ENCODE data around the gene PRR14. TPM values are rescaled to one million over a fixed set of nuclear protein-coding genes. Genes with fewer than 3 reads are reported as not detected.
A peak's percentile ranks its signal among the peaks of the same experiment; 100 is the strongest.

The PRR14 gene
- total RNA-seq, 2 experiments from 2014 or later: 87.6 to 91.4 TPM

DNA sequence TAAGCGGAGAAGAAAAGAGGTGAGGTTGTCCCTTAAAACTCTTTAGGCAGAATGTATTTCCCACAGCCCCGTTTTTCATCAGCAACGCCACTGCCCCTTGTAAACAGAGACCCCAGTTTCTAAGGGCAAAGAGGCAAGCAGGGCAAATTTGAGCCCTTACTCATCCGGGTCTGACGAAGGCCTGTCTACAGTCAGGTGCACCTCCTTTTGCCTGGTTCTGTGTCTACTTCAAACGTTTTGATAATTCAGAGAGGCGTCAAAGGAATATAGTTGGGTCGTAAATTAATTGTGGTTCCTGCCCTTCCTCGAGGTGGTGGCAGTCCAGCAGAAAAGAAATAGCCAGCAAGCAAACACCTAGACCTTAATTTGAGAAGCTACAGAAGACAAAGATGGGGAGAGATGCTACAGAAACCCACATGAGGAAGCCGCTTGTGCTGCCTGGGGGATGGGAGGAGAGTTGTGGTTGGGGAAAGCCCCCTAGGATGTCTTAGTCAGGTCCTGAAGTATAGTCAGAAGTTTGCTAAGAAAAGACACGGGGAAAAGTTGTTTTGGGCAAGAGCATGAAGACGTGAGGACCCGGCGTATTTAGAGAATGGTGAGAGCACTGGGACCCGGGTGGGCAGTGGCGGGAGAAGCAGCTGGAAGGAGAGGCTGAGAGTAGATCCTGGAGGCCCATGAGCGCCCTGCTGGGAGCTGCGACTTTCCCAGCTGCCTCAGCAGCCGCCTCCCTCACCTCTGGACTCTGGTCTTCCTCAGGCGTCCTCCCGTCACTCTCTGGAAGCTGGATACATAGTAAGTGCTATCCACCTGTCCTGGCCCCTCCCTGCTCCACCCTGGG, 9.9 kb downstream of the PRR14 start:
- ATAC-seq: no peak

DNA sequence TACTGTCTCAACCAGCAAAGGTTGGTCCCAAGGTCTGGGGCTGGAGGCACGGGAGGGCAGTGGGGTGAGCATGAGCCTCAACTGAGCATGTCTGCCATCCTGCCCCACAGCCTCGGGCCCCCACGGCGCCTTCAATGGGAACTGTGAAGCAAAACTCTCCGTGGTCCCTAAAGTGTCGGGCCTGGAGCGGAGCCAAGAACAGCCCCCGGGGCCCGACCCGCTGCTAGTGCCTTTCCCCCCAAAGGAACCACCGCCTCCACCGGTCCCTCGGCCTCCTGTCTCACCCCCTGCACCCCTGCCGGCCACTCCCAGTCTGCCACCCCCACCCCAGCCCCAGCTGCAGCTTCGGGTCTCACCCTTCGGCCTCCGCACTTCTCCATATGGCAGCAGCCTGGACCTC, 11.7 kb downstream of the PRR14 start:
- CTCF ChIA-PET: interaction anchor here (1.1 to 4.8 kb wide), 3 partner anchors 11 to 232 kb away, joined by 3 to 129 read pairs (median 7); partner anchors contain the start of gene DCTPP1
- H3K4me1 Mint-ChIP-seq (ENCODE audit: low read depth): peaks cover 40% of the 10 kb centered on the region
- H3K9me3 Mint-ChIP-seq (ENCODE audit: insufficient read depth): no peaks in the 10 kb centered on the region
- DNase-seq (no peak), ATAC-seq (no peak)
- no peak overlapping the region for H3K27ac Mint-ChIP-seq
- peaks cover 68% of the 10 kb centered on the region for H3K36me3 Mint-ChIP-seq (ENCODE audit: low read depth)
- peak overlapping the region; percentile 88 for H3K4me3 Mint-ChIP-seq
- POLR2A ChIA-PET: interaction anchor here (4.7 kb wide), 1 partner anchor 32 kb away, joined by 72 read pairs; no protein-coding TSS in a partner anchor
- no peaks in the 10 kb centered on the region for H3K27me3 Mint-ChIP-seq (ENCODE audit: low read depth)

More for the DNA sequence above, 9.9 kb downstream of the PRR14 start:
- POLR2A ChIA-PET: interaction anchor here (1.0 to 4.7 kb wide), 10 partner anchors 10 to 413 kb away, joined by 3 to 72 read pairs (median 5); partner anchors contain the start of genes PRR14, SRCAP, ZNF668 and ZNF689
- Mint-ChIP-seq H3K9me3 (ENCODE audit: insufficient read depth) (no peaks in the 10 kb centered on the region), H3K36me3 (ENCODE audit: low read depth) (peaks cover 67% of the 10 kb centered on the region), H3K27ac (peak overlapping the region; percentile 86), H3K4me1 (ENCODE audit: low read depth) (peaks cover 57% of the 10 kb centered on the region), H3K4me3 (peak overlapping the region; percentile 88), H3K27me3 (ENCODE audit: low read depth) (no peaks in the 10 kb centered on the region)
- peak; percentile 88 for DNase-seq
- CTCF ChIA-PET: interaction anchor here (0.5 to 4.8 kb wide), 10 partner anchors 11 to 703 kb away, joined by 3 to 129 read pairs (median 4); partner anchors contain the start of genes DCTPP1, PRR14 and ZNF689

DNA sequence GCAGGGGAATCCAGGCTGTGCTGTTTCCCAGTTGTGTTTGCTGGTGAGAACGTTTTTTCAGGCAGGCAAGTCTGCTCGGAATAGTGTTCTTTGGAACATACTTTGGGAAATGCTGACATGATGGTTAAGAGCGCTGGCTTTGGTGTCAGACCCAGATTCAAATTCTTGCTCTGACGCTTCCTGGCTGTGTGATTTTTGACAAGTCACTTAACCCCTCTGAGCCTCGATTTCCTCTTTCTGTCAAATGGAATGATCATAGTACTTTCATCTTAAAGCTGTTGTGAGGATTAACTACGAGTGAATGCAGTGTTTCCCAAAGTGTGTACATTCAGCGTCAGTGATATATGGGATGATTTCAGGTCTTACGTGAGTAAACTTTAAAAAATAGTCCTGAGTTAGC, 12.3 kb downstream of the PRR14 start:
- POLR2A ChIA-PET: interaction anchor here (1.2 kb wide), 1 partner anchor 13 kb away, joined by 3 read pairs; no protein-coding TSS in a partner anchor
- H3K27ac Mint-ChIP-seq: peak overlapping the region; percentile 18
- peaks cover 37% of the 10 kb centered on the region for H3K4me1 Mint-ChIP-seq (ENCODE audit: low read depth)
- H3K9me3 Mint-ChIP-seq (ENCODE audit: insufficient read depth): no peaks in the 10 kb centered on the region
- CTCF ChIA-PET: interaction anchor here (1.0 to 1.1 kb wide), 2 partner anchors 10 to 31 kb away, joined by 3 to 6 read pairs; no protein-coding TSS in a partner anchor
- peak overlapping the region; percentile 10 for H3K4me3 Mint-ChIP-seq
- peaks cover 71% of the 10 kb centered on the region for H3K36me3 Mint-ChIP-seq (ENCODE audit: low read depth)
- H3K27me3 Mint-ChIP-seq (ENCODE audit: low read depth): no peaks in the 10 kb centered on the region
- DNase-seq (no peak), ATAC-seq (no peak)

DNA sequence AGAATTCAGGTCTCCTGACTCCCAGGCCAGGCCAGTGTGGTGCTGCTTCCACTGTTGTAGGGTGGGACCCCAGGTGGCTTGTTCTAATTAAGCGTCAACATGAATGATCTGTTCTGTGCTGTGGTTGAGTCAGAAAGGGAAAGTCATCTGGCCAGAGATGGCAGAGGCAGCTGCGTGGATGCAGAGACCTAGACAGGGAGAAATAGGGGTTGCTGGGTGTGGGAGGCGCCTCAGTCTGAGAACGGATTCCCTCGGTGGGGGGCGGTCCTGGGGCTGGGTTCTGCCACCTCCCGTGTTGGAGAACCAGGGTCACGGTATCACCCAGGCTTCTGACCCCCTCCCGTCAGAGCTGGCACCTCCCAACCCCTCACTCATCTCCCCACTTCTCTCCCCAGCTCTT, 13.1 kb downstream of the PRR14 start:
- Mint-ChIP-seq H3K9me3 (ENCODE audit: insufficient read depth) (no peaks in the 10 kb centered on the region), H3K27me3 (ENCODE audit: low read depth) (no peaks in the 10 kb centered on the region), H3K4me3 (no peak overlapping the region), H3K4me1 (ENCODE audit: low read depth) (peaks cover 37% of the 10 kb centered on the region), H3K27ac (peak overlapping the region; percentile 18), H3K36me3 (ENCODE audit: low read depth) (peaks cover 72% of the 10 kb centered on the region)
- DNase-seq (no peak), ATAC-seq (no peak)
- ChIA-PET CTCF (interaction anchor here (1.0 to 1.1 kb wide), 2 partner anchors 9 to 31 kb away, joined by 3 to 6 read pairs; no protein-coding TSS in a partner anchor), POLR2A (interaction anchor here (0.6 to 1.2 kb wide), 2 partner anchors 14 to 806 kb away, joined by 3 read pairs; no protein-coding TSS in a partner anchor)

DNA sequence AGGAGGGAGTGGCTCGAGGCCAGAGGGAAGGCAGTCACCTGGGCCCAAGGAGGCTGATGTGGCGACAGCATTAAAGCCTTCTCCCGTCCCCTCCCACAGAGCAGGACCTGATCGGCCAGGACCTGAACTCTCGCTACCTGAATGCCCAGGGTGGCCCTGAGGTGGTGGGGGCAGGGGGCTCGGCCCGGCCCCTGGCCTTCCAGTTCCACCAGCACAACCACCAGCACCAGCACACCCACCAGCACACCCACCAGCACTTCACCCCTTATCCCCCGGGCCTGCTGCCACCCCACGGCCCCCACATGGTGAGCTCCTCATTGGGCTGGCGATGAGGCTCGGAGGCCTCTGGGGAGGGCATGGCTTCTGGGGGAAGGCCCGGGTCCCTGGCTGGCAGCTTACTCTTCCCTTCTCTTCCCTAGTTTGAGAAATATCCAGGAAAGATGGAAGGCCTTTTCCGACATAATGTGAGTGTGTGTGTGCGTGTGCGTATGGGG, 13.9 kb downstream of the PRR14 start:
- POLR2A ChIA-PET: interaction anchor here (0.8 to 1.2 kb wide), 2 partner anchors 11 to 21 kb away, joined by 3 read pairs; no protein-coding TSS in a partner anchor
- peaks cover 71% of the 10 kb centered on the region for H3K36me3 Mint-ChIP-seq (ENCODE audit: low read depth)

DNA sequence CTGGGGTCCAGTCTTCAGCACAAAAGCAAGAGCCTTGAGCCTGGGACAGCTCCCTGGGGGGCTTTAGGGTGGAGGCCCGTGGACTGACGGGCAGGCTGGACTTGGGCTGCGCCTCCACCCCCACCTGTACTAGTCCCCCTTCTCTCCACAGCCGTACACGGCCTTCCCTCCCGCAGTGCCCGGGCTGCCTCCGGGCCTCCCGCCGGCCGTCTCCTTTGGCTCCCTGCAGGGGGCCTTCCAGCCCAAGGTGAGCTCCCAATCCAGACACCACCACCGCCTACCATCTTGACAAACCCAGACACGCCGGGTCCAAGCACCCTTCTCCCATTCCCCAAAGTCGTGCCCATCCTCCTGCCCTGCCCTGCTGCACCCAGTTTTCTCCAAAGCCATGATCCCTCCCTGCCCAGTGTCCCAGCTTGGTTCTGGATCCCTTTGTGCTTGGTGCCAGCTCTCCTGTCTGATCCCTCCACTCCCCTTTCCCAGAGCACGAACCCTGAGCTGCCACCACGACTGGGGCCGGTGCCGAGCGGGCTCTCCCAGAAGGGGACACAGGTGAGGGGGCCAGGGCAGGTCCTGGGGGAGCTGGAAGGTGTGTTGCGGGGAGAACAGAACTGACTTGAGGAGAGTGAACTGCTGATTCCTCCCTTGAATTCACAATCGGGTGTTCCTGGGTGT, 14.5 kb downstream of the PRR14 start:
- H3K4me1 Mint-ChIP-seq (ENCODE audit: low read depth): peaks cover 37% of the 10 kb centered on the region
- H3K27me3 Mint-ChIP-seq (ENCODE audit: low read depth): no peaks in the 10 kb centered on the region
- ATAC-seq (no peak), DNase-seq (no peak)
- peaks cover 69% of the 10 kb centered on the region for H3K36me3 Mint-ChIP-seq (ENCODE audit: low read depth)
- H3K27ac Mint-ChIP-seq: peak overlapping the region; percentile 69
- ChIA-PET CTCF (interaction anchor here (1.0 to 2.4 kb wide), 3 partner anchors 29 to 131 kb away, joined by 3 to 20 read pairs (median 5); partner anchors contain the start of gene ZNF747), POLR2A (interaction anchor here (0.8 to 1.2 kb wide), 2 partner anchors 10 to 20 kb away, joined by 3 read pairs; no protein-coding TSS in a partner anchor)
- H3K9me3 Mint-ChIP-seq (ENCODE audit: insufficient read depth): no peaks in the 10 kb centered on the region
- H3K4me3 Mint-ChIP-seq: no peak overlapping the region

More for the DNA sequence above, 13.9 kb downstream of the PRR14 start:
- ATAC-seq: no peak
- H3K4me3 Mint-ChIP-seq: no peak overlapping the region
- H3K27me3 Mint-ChIP-seq (ENCODE audit: low read depth): no peaks in the 10 kb centered on the region
- peak overlapping the region; percentile 43 for H3K27ac Mint-ChIP-seq
- DNase-seq: no peak
- peaks cover 37% of the 10 kb centered on the region for H3K4me1 Mint-ChIP-seq (ENCODE audit: low read depth)
- CTCF ChIA-PET: interaction anchor here (1.2 to 2.4 kb wide), 2 partner anchors 29 to 130 kb away, joined by 3 to 20 read pairs; partner anchors contain the start of gene ZNF747
- H3K9me3 Mint-ChIP-seq (ENCODE audit: insufficient read depth): no peaks in the 10 kb centered on the region

DNA sequence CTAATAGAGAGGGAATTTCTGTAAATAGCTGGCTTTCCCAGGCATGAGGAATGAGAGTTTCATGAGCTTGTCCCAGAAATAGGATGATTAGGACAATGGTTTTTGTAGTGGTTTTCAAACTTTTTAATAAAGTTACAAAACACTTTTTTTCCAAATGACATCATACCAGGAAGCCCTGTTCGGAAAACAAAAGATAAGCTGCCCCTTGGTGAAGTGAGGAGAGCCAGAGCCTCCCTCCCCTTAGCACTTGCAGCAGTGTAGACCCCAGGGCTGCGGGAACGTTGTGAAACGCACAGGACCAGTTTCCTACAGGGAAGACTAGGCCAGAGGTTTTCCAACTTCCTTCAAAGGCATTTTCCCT, 15.1 kb downstream of the PRR14 start:
- Mint-ChIP-seq H3K27me3 (ENCODE audit: low read depth) (no peaks in the 10 kb centered on the region), H3K4me3 (no peak overlapping the region), H3K36me3 (ENCODE audit: low read depth) (peaks cover 65% of the 10 kb centered on the region), H3K4me1 (ENCODE audit: low read depth) (peaks cover 34% of the 10 kb centered on the region), H3K9me3 (ENCODE audit: insufficient read depth) (no peaks in the 10 kb centered on the region), H3K27ac (no peak overlapping the region)
- ChIA-PET CTCF (interaction anchor here (1.0 to 2.4 kb wide), 3 partner anchors 28 to 131 kb away, joined by 3 to 20 read pairs (median 5); partner anchors contain the start of gene ZNF747), POLR2A (interaction anchor here (0.8 to 1.2 kb wide), 2 partner anchors 10 to 20 kb away, joined by 3 read pairs; no protein-coding TSS in a partner anchor)
- no peak for DNase-seq
- ATAC-seq: no peak

DNA sequence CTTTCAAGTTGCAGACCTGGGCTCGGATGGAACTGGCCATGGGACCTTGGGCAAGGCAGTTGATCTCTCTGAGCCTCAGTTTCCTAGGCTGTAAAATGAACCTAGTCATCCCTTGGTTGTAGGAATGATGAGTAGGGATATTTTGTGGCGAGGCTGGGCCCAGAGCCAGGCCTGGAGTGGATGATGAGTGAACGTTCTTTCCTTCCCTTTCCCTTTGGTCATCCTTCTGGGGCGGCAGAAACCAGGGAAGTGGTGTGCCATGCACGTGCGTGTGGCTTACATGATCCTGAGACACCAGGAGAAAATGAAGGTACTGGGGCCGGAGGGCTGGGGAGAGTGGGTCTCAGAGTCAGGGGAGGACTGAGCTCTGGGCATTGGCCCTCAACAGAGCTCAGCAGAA, 15.9 kb downstream of the PRR14 start:
- no peak for ATAC-seq
- ChIA-PET CTCF (interaction anchor here (1.0 to 2.4 kb wide), 2 partner anchors 27 to 31 kb away, joined by 5 to 20 read pairs; no protein-coding TSS in a partner anchor), POLR2A (interaction anchor here (0.6 kb wide), 1 partner anchor 15 kb away, joined by 3 read pairs; no protein-coding TSS in a partner anchor)
- no peak overlapping the region for H3K27ac Mint-ChIP-seq
- DNase-seq: no peak
- H3K4me3 Mint-ChIP-seq: no peak overlapping the region
- no peaks in the 10 kb centered on the region for H3K27me3 Mint-ChIP-seq (ENCODE audit: low read depth)
- H3K36me3 Mint-ChIP-seq (ENCODE audit: low read depth): peaks cover 61% of the 10 kb centered on the region
- H3K9me3 Mint-ChIP-seq (ENCODE audit: insufficient read depth): no peaks in the 10 kb centered on the region
- peaks cover 26% of the 10 kb centered on the region for H3K4me1 Mint-ChIP-seq (ENCODE audit: low read depth)

DNA sequence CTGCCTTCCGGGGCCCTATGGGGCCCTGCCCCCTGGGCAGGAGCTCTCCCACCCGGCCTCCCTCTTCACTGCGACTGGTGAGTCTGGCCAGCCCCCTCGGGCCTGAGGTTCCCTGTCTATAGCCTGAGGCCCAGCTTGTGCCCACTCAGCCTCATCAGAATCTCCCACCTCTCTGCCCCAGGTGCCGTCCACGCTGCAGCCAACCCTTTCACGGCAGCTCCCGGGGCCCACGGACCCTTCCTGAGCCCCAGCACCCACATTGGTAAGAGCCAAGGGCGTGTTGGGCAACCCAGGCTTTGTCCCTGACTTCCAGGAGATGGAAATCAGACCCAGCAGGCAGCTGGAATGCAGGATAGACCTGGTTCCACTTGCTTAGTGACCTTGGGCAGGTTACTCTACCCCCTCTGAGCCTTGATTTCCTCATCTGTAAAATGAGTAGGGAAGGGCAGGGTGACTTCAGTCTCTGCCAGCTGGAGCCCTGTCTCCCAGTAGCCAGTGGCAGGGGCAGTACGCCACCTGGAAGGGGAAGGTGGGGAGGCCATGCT, 16.7 kb downstream of the PRR14 start:
- ATAC-seq: no peak
- Mint-ChIP-seq H3K27ac (no peak overlapping the region), H3K9me3 (ENCODE audit: insufficient read depth) (no peaks in the 10 kb centered on the region), H3K27me3 (ENCODE audit: low read depth) (no peaks in the 10 kb centered on the region), H3K4me1 (ENCODE audit: low read depth) (peaks cover 18% of the 10 kb centered on the region), H3K36me3 (ENCODE audit: low read depth) (peaks cover 54% of the 10 kb centered on the region), H3K4me3 (no peak overlapping the region)
- no peak for DNase-seq
- ChIA-PET CTCF (no interaction called here), POLR2A (interaction anchor here (0.6 kb wide), 1 partner anchor 14 kb away, joined by 3 read pairs; no protein-coding TSS in a partner anchor)

DNA sequence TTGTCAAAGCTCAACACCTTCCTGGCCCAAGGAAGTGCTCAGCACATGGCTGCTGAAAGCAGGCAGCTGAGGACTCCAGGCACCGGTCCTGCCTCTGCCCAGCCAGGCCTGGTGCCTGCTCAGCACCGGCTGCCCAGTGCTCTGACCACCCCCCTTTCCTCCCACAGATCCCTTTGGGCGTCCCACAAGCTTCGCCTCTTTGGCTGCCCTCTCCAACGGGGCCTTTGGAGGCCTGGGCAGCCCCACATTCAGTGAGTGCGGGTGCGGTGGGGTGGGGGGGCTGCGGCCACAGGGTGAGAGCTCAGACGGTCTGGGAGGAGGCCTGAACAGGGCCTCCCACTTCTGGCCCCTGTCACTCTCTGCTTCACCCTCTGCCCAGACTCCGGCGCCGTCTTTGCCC, 17.6 kb downstream of the PRR14 start:
- Mint-ChIP-seq H3K9me3 (ENCODE audit: insufficient read depth) (no peaks in the 10 kb centered on the region), H3K4me1 (ENCODE audit: low read depth) (peaks cover 9% of the 10 kb centered on the region), H3K27ac (peak overlapping the region; percentile 36), H3K27me3 (ENCODE audit: low read depth) (no peaks in the 10 kb centered on the region), H3K36me3 (ENCODE audit: low read depth) (peaks cover 44% of the 10 kb centered on the region), H3K4me3 (no peak overlapping the region)
- ChIA-PET CTCF (no interaction called here), POLR2A (no interaction called here)
- ATAC-seq: no peak
- DNase-seq: no peak
